DOHH2 (cell line): ENCODE measurements around the gene CMIP.

Source experiments
- EZH2phosphoT487 ChIP-seq: fragments of 200-600 bp; sonication (generic); IDR thresholded peaks from 2 replicates; pipeline ENCODE4 v1.6.1; 2017; ENCODE audit warnings: borderline replicate concordance, mild to moderate bottlenecking, antibody characterized with exemption, low read length, moderate library complexity, mixed read lengths
- TF ChIP-seq, protein P1 (sequence below): fragments of 200-600 bp; sonication (generic); IDR thresholded peaks from one replicate; pipeline ENCODE4 v1.5.1; 2014; ENCODE audit warnings: antibody characterized with exemption, mild to moderate bottlenecking, low read depth, low read length; ENCODE audit not compliant: poor library complexity, severe bottlenecking

DNA sequence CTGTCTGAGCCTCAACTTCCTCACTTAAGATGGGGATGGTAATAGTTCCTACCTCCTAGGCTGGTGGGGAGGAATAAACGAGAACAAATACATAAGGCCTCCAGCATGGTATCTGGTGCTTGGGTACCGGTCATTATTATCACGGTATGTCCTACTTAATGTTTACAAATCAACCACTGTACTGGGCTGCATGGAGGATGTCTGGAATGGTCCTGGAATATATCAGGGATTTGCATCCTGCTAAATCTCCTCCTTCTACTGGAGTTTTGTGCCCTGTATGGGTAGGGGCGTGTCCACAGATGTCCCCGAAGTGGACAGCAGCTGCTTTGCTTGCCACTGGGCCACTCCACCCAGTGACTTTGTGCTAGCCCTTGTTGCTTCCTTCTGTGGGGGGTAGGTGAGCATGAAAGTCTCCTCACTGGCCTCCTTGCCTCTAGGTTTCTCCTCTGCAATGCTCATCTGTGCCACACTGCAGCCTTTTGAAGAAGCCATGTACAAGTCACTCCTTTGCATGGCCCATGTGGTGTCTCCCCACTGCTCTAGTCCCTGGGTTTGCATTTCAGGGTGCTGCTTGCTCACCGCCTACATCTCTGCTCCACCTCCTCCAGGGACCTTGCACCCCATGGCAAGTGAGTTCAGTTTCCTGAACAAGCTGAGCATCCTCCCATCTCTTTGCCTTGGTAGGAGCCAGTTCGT lies 2.2 kb upstream of the CMIP start:
- TF ChIP-seq, protein P1, sequence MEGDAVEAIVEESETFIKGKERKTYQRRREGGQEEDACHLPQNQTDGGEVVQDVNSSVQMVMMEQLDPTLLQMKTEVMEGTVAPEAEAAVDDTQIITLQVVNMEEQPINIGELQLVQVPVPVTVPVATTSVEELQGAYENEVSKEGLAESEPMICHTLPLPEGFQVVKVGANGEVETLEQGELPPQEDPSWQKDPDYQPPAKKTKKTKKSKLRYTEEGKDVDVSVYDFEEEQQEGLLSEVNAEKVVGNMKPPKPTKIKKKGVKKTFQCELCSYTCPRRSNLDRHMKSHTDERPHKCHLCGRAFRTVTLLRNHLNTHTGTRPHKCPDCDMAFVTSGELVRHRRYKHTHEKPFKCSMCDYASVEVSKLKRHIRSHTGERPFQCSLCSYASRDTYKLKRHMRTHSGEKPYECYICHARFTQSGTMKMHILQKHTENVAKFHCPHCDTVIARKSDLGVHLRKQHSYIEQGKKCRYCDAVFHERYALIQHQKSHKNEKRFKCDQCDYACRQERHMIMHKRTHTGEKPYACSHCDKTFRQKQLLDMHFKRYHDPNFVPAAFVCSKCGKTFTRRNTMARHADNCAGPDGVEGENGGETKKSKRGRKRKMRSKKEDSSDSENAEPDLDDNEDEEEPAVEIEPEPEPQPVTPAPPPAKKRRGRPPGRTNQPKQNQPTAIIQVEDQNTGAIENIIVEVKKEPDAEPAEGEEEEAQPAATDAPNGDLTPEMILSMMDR = no peak
- TF ChIP-seq EZH2phosphoT487 = no peak
